HUES48 (cell line): ENCODE results near the gene PTPRD.

Experiments
- H3K27ac ChIP-seq: one replicate; pipeline ENCODE4 v1.7.0; 2013; ENCODE audit warnings: low read depth, low read length, inconsistent platforms
- H3K27me3 ChIP-seq: 2 replicates; pipeline ENCODE4 v1.6.1; 2013; ENCODE audit warnings: mild to moderate bottlenecking, low read length; ENCODE audit not compliant: control insufficient read depth, insufficient read depth
- H3K36me3 ChIP-seq: 2 replicates; pipeline ENCODE4 v1.6.1; 2013; ENCODE audit warnings: low read length; ENCODE audit not compliant: control insufficient read depth, insufficient read depth
- H3K4me1 ChIP-seq: 2 replicates; pipeline ENCODE4 v1.6.1; 2013; ENCODE audit warnings: mild to moderate bottlenecking, low read length; ENCODE audit not compliant: control insufficient read depth, insufficient read depth
- H3K4me3 ChIP-seq: 2 replicates; pipeline ENCODE4 v1.5.1; 2013; ENCODE audit warnings: mild to moderate bottlenecking, low read depth, low read length
- H3K9ac ChIP-seq: 2 replicates; pipeline ENCODE4 v1.6.1; 2013; ENCODE audit warnings: mild to moderate bottlenecking, low read depth, low read length, moderate library complexity
- H3K9me3 ChIP-seq: 2 replicates; pipeline ENCODE4 v1.6.1; 2013; ENCODE audit warnings: low read length; ENCODE audit not compliant: control insufficient read depth, insufficient read depth

Gene PTPRD

GRCh38 chr9:9997585-9997984 is 615.2 kb downstream of the PTPRD start:
- Histone ChIP-seq H3K27ac (no peak overlapping the region), H3K9ac (no peak overlapping the region), H3K4me3 (no peak overlapping the region), H3K4me1 (peaks cover 54% of the 10 kb centered on the region), H3K27me3 (no peaks in the 10 kb centered on the region), H3K9me3 (no peaks in the 10 kb centered on the region), H3K36me3 (no peaks in the 10 kb centered on the region)

DNA sequence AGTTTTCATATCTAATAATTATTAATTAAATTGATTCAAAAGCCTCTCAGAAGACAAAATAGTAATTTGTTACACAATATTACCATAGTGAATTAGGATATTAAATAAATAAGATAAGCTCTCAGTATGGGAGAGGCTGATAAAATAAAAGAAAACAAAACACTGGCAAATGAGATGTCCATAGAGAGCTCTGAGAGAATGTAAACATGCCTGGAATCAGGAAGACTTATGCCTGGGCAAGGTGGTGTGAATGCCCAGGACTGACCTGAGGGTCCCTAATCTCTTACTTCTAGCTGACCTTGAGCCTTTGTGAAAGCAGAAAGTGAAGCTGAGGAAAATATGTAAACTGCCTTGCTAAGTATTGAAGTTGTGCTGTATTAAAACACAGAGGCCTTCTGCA is 616.5 kb downstream of the PTPRD start:
- no peak overlapping the region for H3K9ac ChIP-seq
- peaks cover 54% of the 10 kb centered on the region for H3K4me1 ChIP-seq
- H3K4me3 ChIP-seq = no peak overlapping the region
- H3K27me3 ChIP-seq = no peaks in the 10 kb centered on the region
- H3K27ac ChIP-seq = no peak overlapping the region
- H3K36me3 ChIP-seq = no peaks in the 10 kb centered on the region
- no peaks in the 10 kb centered on the region for H3K9me3 ChIP-seq

DNA sequence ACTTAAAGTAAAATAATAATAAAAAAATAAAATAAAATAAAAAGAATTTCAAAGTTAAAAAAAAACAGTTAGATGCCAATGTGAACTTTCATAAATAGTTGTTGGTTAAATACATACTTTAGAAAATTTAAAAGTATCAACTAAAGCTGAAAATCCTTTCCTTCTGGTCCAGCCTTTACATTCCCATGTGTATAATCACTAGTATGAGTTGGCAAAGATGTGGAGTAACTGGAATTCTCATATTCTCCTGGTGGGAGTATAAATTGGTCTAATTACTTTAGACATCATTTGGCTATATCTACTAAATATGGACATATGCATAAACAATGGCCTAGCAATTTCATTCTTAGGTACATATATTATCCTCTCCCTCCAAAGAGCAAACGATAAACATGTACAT is 619.9 kb downstream of the PTPRD start:
- H3K4me3 ChIP-seq = no peak overlapping the region

GRCh38 chr9:9973062-9973461 is 639.7 kb downstream of the PTPRD start:
- H3K36me3 ChIP-seq = no peaks in the 10 kb centered on the region
- no peaks in the 10 kb centered on the region for H3K9me3 ChIP-seq
- H3K4me3 ChIP-seq = no peak overlapping the region
- no peak overlapping the region for H3K9ac ChIP-seq
- no peak overlapping the region for H3K27ac ChIP-seq
- no peaks in the 10 kb centered on the region for H3K27me3 ChIP-seq
- no peaks in the 10 kb centered on the region for H3K4me1 ChIP-seq

More for the DNA sequence above, 619.9 kb downstream of the PTPRD start:
- Histone ChIP-seq H3K4me1 (peaks cover 30% of the 10 kb centered on the region), H3K9ac (no peak overlapping the region), H3K9me3 (no peaks in the 10 kb centered on the region), H3K36me3 (no peaks in the 10 kb centered on the region), H3K27ac (no peak overlapping the region), H3K27me3 (no peaks in the 10 kb centered on the region)

DNA sequence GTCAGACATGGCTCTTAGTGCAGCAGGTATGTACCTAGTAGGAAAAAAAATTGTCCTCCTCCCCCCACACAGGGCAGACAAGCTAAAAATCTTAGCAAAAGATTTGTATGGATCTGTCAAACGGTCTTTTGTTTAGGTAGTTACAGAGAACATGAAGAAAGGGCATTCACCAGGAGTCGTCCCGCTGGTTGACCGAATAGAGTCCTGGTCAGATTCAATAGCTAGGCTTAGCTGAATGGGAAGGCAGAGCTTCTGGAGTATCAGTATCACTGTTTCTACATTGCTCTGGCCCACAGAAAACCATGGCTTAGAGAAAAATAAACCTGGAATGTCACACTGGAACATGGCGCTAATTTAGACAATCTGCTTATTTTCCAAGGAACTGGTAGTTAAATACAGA is 642.3 kb downstream of the PTPRD start:
- Histone ChIP-seq H3K27me3 (no peaks in the 10 kb centered on the region), H3K27ac (no peak overlapping the region), H3K9me3 (no peaks in the 10 kb centered on the region), H3K4me3 (no peak overlapping the region), H3K36me3 (no peaks in the 10 kb centered on the region), H3K9ac (no peak overlapping the region), H3K4me1 (no peaks in the 10 kb centered on the region)

- Histone ChIP-seq H3K4me1 (no peaks in the 10 kb centered on the region), H3K9ac (no peak overlapping the region), H3K27me3 (no peaks in the 10 kb centered on the region), H3K4me3 (no peak overlapping the region), H3K27ac (no peak overlapping the region), H3K9me3 (no peaks in the 10 kb centered on the region), H3K36me3 (no peaks in the 10 kb centered on the region)
Measured at GRCh38 chr9:9963841-9964240, 649.0 kb downstream of the PTPRD start.

DNA sequence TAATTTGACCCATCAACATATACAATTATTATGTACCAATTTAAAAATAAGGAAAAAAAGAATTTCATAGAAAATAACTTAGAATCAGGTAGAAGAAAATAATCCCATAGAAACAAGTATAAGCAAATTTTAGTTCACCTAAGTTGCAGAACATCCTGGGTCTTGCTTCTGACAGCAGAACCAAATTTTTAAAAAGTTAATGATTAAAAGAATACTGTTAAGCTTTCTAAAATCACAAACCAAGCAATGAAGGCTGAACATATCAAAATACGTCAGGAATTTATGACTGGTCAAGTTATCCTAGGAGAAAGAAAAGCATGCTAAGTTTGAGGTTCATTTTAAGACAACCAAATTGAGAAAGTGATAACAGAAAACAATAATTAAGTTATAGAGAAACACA is 650.9 kb downstream of the PTPRD start:
- Histone ChIP-seq H3K9me3 (no peaks in the 10 kb centered on the region), H3K4me1 (no peaks in the 10 kb centered on the region), H3K9ac (no peak overlapping the region), H3K27ac (no peak overlapping the region), H3K27me3 (no peaks in the 10 kb centered on the region), H3K36me3 (no peaks in the 10 kb centered on the region), H3K4me3 (no peak overlapping the region)

- no peaks in the 10 kb centered on the region for H3K4me1 ChIP-seq
- H3K27ac ChIP-seq = no peak overlapping the region
- H3K9me3 ChIP-seq = no peaks in the 10 kb centered on the region
- no peaks in the 10 kb centered on the region for H3K36me3 ChIP-seq
- no peak overlapping the region for H3K4me3 ChIP-seq
- no peak overlapping the region for H3K9ac ChIP-seq
- H3K27me3 ChIP-seq = no peaks in the 10 kb centered on the region
Measured at GRCh38 chr9:9961487-9961886, 651.3 kb downstream of the PTPRD start.

DNA sequence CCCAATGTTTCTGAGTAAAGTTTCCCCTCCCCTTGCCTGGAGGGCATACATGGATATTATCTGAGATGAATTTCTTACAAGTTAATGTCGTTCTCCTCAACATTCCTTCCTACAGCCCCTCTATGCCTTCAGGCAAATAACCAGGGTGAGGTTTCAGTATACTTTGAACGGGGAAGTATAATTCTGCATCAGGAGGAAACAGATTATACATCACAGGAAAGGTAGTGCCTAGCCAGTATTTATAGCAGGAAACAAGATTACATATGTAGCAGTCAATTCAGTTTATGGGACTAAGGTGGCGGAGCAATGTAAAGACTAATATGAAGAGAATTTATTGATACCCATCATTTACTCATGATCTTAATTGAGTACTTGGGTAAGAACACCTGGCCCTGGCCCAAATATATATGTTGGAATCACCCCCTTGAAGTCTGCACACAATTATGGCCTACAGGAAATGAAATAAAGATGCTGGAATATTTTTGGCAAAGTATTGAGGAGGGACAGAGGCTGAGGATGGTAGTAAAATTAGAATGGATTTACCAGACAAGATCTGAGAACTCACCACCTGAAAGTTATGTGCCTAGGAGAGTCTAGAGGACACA is 661.1 kb downstream of the PTPRD start:
- Histone ChIP-seq H3K4me1 (no peaks in the 10 kb centered on the region), H3K27ac (no peak overlapping the region), H3K9ac (no peak overlapping the region), H3K36me3 (no peaks in the 10 kb centered on the region), H3K9me3 (no peaks in the 10 kb centered on the region), H3K4me3 (no peak overlapping the region), H3K27me3 (no peaks in the 10 kb centered on the region)

DNA sequence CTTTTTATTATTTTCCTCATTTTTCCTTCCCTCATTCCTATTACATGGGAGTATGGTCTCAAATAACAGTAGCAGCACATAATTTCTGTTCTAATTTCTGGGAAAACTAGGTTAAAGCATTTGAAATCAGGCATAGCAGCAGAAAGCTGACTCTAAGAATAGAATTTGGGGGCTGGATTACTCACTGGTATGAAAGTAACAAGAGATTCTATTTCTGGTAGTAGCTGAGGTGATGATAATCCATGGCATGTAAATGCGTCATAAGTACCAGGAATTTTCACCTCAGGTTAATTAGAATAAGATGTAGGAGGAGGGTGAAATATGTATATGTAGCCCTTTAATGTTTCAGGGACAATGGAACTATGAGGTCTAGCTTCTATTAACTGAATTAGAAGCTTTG is 662.0 kb downstream of the PTPRD start:
- no peaks in the 10 kb centered on the region for H3K9me3 ChIP-seq
- H3K4me1 ChIP-seq = no peaks in the 10 kb centered on the region
- no peak overlapping the region for H3K9ac ChIP-seq
- H3K4me3 ChIP-seq = no peak overlapping the region
- no peaks in the 10 kb centered on the region for H3K36me3 ChIP-seq
- H3K27ac ChIP-seq = no peak overlapping the region
- no peaks in the 10 kb centered on the region for H3K27me3 ChIP-seq

DNA sequence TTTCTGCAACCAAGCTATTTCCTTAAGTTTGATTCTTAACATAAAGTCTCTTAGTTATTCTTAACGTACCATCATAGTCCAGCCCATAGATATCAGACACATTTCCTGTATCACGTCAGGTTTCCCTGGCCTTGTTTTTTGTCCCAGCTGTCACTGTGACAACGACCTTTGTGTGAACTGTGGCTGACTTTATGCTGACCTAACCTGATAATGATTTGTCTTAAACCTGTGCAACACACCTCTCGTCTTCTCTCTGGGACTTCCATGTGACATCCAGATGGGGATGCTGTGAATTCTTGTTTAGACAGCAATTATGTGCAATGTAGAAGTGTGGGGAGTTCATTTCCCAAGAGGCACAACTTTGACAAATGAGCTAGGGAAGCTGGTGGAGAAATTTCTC is 662.8 kb downstream of the PTPRD start:
- no peaks in the 10 kb centered on the region for H3K27me3 ChIP-seq
- no peak overlapping the region for H3K4me3 ChIP-seq
- H3K9ac ChIP-seq = no peak overlapping the region
- H3K9me3 ChIP-seq = no peaks in the 10 kb centered on the region
- no peaks in the 10 kb centered on the region for H3K36me3 ChIP-seq
- H3K4me1 ChIP-seq = no peaks in the 10 kb centered on the region
- no peak overlapping the region for H3K27ac ChIP-seq

GRCh38 chr9:9949368-9949767 is 663.4 kb downstream of the PTPRD start:
- Histone ChIP-seq H3K27me3 (no peaks in the 10 kb centered on the region), H3K4me1 (no peaks in the 10 kb centered on the region), H3K27ac (no peak overlapping the region), H3K9me3 (no peaks in the 10 kb centered on the region), H3K36me3 (no peaks in the 10 kb centered on the region), H3K4me3 (no peak overlapping the region), H3K9ac (no peak overlapping the region)
